Peyer's patch (tissue), 4 donors: ENCODE measurements around the gene EHMT2.

Experiments
- CTCF ChIP-seq, 6 experiments: fragments of 450-650 bp in 4 of 6; fragments of 200-600 bp in 2 of 6; sonication (generic) in 1 of 6; IDR thresholded peaks; one replicate each; pipeline ENCODE4 v1.5.1; 2017 to 2019; ENCODE audit warnings: antibody characterized with exemption in 6 of 6, mild to moderate bottlenecking in 3 of 6, moderate library complexity in 1 of 6
- POLR2A ChIP-seq, 2 donors: fragments of 450-650 bp; IDR thresholded peaks; one replicate each; pipeline ENCODE4 v1.5.1; 2017; ENCODE audit warnings: antibody characterized with exemption in 2 of 2, mild to moderate bottlenecking in 2 of 2, moderate library complexity in 2 of 2

DNA sequence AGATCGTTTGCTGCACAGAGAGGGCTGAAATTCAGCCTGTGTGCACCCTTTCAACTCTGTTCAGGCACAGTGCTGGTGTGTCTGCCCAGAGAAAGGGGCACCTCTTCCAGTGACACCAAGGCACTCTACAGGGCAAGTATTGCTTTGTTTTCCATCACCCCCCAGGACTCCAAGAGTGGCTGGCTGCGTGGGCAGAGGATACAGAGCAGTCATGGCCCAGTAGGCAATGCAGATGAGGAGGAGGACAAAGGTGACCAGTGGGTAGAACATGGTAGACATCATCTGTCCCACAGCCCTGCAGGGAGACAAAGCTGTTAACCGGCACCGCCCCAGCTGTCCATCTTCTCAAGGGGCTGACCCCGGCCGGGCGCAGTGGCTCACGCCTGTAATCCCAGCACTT lies 28.2 kb downstream of the EHMT2 start:
- TF ChIP-seq CTCF (IDR thresholded peaks at IDR 0.05) = no peak
- no peak for TF ChIP-seq POLR2A (IDR thresholded peaks at IDR 0.05)
